HG03039 (cell line): Measurements from ENCODE around the gene ACTMAP.
"Not testable (repeated sequence)": the region's sequence is repeated elsewhere in the genome, so short reads cannot be mapped to it uniquely, and the experiment has no call there.

Source experiments
- ATAC-seq: cut with Tn5 transposase; IDR thresholded peaks from one replicate; pipeline ENCODE4 v1.9.1; 2021; ENCODE audit warnings: mild to moderate bottlenecking, moderate library complexity; ENCODE audit not compliant: unreplicated experiment

Gene ACTMAP, protein sequence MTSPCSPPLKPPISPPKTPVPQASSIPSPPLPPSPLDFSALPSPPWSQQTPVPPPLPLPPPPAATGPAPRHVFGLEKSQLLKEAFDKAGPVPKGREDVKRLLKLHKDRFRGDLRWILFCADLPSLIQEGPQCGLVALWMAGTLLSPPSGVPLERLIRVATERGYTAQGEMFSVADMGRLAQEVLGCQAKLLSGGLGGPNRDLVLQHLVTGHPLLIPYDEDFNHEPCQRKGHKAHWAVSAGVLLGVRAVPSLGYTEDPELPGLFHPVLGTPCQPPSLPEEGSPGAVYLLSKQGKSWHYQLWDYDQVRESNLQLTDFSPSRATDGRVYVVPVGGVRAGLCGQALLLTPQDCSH

GRCh38 chr19:40750058-40750873 is at the start of gene ACTMAP:
Gene ACTMAP, minus strand, starts transcription at chr19:40750477. Its CDS starts 674 bp downstream, at chr19:40749803.
- ATAC-seq = peak; percentile 74

GRCh38 chr19:40799558-40800338 is 49.5 kb upstream of the ACTMAP start:
- ATAC-seq = no peak

DNA sequence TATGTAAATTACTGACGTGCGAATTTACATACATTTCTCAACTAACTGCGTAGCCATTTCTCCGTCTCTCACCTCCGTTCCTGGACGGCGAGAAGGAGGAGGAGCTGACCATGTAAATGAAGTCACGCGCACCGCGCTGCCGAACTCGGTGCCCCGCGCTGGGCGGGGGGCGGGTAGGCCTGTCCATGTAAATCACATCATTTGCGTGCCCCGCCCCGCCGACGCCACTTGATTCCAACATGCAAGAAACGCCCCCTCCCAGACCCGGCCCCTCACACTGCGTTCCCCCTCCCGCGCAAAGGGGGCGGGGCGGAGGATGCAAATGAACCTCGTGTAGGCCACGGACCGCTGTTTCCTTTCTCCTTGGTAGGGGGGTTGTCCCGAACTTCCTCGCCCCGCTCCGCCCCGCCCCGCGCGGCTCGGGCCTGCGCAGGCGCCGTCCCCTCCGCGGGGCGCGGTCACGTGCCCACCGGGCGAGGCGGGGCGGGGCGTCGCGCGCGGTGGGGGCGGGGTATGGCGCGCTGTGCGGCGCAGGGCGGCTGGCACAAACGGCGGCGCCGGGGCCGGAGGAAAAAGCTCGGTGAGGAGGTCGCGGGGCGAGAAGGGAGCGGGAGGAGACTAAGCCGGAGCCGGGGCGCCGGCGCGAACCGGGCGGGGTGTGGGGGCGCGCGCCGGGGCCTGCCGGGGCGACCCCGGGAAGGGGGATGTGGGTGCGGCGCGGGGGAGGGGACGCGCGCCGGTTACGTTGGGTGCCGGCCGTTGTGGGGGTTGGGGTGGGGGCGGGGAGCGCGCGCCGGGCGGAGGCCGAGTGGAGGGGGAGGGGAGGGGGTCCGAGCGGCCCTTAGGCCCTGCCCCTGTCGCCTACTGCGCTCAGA is 48.6 kb upstream of the ACTMAP start, which contains the start of gene EGLN2:
Gene EGLN2, plus strand, starts transcription at position 509 of the 875 bp plus-strand sequence. CDS start 1,382 bp downstream, outside the sequence.
- ATAC-seq = peak; percentile 70

DNA sequence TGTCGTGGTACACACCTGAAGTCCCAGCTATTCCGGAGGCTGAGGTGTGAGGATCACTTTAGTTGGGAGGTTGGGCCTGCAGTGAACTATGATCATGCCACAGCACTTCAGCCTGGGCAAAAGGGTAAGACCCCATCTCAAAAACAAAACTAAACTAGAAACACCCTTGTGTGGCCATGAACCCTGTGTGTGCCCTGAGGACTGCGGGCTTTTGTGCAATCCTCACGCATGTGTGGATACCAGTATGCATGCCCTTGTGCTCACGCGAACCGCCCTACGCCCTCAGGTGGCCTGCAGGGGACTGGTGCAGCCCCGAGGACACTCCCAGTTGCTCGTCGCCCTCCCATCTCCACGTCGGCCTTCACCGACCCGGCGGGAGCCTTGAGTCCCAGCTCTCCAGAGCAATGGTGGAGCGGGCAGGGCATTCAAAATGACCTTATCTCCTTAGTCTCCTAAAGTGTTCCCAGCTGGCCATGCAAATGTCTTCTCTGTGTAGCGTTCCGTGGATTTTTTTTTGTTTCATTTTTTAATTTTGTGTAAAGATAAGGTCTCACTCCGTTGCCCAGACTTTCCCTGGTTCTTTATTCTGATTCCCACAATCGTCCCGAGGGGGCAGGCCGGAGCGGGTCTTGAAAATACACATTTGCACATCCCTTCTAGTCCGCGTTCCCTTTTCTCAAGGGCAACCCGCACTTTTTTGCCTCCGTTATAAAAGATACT is 47.8 kb upstream of the ACTMAP start:
- no peak for ATAC-seq

DNA sequence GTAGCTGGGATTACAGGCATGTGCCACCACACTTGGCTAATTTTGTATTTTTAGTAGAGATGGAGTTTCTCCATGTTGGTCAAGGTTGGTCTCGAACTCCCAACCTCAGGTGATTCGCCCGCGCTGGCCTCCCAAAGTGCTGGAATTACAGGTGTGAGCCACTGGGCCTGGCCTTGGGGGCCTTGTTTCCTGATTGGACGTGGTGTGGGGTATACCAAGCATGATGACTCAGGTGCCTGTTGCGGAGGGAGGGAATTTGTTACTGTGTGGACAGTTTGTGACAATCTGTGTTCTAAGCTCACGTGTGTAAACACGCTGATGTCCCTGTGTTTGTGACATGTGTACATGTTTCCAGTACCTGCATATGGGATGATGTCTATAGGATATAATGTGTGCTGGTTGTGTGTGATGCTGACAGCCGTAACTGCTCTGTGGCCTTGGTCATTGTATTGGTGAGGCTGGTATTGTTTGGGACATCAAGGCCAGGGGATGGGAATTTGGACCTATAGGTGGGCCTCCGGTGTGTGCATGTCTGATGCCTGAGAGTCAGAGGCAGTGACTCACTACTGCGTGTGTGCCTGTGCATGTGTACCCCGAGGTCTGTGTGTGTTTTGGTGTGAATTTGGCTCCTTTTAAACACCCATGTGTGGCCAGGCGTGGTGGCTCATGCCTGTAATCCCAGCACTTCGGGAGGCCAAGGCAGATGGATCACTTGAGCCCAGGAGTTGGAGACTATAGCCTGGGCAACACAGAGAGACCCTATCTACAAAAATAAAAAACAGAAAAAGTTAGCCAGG is 47.1 kb upstream of the ACTMAP start:
- no peak for ATAC-seq

GRCh38 chr19:40791996-40792395 is 41.7 kb upstream of the ACTMAP start:
- ATAC-seq = no peak

- ATAC-seq = no peak
Observed at GRCh38 chr19:40791349-40791748, 41.1 kb upstream of the ACTMAP start.

- no peak for ATAC-seq
Observed at GRCh38 chr19:40786060-40787037, 36.1 kb upstream of the ACTMAP start.

- ATAC-seq = no peak
Observed at GRCh38 chr19:40785526-40785925, 35.2 kb upstream of the ACTMAP start.

DNA sequence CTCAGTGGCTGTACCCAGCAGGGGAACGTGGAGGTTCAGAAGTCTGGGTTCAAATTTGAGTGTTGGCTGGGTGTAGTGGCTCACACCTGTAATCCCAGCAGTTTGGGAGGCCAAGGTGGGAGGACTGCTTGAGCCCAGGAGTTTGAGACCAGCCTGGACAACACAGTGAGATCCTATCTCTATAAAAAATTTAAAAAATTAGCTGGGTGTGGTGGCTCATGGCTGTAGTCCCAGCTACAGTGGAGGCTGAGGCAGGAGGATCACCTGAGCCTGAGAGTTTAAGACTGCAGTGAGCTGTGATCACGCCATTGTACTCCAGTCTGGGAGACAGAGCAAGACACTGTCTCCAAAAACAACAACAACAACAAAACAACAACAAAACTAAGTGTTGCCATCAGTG is 33.9 kb upstream of the ACTMAP start:
- not testable (repeated sequence) for ATAC-seq

DNA sequence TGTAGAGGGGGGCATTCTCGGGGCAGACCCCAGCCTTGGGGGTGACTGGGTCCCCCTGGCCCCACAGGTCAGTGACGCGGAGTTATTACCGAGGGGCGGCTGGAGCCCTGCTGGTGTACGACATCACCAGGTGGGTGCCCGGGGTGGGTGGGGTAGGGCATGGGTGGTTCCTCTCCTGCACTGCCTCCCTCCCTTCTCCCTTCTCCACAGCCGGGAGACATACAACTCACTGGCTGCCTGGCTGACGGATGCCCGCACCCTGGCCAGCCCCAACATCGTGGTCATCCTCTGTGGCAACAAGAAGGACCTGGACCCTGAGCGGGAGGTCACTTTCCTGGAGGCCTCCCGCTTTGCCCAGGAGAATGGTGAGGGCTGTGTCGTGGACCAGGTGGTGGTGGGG is 33.4 kb upstream of the ACTMAP start:
- ATAC-seq = no peak

DNA sequence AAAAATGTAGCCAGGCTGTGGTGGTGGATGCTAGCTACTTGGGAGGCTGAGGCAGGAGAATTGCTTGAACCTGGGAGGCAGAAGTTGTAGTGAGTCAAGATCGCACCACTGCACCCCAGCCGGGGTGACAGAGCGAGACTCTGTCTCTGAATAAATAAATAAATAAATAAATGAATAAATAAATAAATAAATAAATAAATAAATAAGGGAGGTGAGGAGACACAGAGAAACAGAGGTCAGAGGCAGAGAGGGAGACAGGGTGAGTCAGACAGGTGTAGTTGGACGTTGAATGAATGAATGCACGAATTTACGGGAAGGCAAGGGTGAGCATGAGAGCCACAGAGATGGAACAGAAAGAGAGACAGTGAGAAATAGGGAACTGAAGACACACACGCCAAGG is 30.9 kb upstream of the ACTMAP start:
- no peak for ATAC-seq

DNA sequence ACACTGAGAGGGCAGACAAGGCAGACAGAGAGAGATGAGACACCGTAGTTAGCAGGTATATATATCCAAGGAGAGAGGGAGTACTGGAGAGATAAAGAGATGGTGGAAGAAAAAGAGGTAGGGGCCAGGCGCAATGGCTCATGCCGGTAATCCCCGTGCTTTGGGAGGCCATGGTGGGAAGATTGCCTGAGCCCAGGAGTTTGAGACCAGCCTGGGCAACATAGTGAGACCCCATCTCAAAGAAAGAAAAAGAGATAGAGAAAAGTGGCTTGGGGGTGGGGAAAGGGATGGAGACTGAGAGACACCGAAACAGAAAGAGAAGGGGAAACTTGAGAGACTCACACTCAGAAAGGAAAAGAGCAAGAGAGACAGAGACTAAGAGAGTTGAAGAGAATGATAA is 30.3 kb upstream of the ACTMAP start:
- no peak for ATAC-seq

DNA sequence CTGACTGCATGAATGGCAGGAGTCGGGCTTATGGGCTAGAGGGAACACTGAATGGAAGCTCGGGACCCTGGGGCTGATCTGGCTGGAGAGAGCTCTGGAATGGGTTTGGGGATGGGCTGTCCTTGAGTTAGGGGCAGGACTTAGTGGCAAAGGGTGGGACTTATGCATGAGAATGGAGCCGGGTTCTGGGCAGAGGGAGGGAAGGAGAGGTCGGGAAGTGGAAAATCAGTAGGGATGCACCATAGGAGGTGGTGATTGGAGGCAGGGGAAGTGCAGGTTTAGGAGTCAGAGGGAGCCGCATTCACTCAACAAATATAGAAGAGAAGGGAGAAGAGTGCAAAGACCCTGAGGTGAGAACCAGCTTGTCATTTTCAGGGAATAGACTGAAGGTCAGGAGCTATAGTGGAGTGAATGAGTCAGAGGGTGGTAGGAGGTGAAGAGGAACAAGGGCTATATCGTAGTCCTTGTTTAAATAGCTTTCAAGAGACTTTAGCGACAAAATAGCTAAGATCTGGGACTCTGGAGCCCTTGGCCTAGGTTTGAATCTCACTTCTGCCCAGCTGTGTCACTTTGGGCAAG is 28.5 kb upstream of the ACTMAP start:
- ATAC-seq = no peak

GRCh38 chr19:40777937-40778705 is 27.8 kb upstream of the ACTMAP start, which contains the start of gene RAB4B:
Gene RAB4B, plus strand, starts transcription at chr19:40778247. Its CDS starts 129 bp downstream, at chr19:40778376.
- ATAC-seq = peak; percentile 55

DNA sequence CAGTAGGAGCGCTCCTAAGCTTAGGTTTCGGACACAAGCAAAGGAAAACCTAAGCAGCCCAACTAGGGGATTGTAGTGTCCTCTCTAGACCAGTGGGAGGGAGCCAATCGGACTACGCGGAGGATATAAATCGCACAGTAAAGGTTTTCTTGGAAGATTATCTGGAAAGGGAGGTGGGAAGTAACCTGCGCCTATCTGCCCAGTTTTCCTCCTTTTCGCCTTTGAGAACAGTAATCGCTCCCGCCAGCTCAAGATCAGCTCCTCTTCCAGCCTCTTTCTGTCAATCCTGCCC is 27.3 kb upstream of the ACTMAP start:
- no peak for ATAC-seq
